C1 segment of cervical spinal cord (tissue), 14 donors: ENCODE results near the gene OR2AK2.

Experiments used
- DNase-seq, 14 donors: peaks; one replicate each; lab custom pipeline; 2025; lab: John Stamatoyannopoulos, UW

OR2AK2 gene

DNA sequence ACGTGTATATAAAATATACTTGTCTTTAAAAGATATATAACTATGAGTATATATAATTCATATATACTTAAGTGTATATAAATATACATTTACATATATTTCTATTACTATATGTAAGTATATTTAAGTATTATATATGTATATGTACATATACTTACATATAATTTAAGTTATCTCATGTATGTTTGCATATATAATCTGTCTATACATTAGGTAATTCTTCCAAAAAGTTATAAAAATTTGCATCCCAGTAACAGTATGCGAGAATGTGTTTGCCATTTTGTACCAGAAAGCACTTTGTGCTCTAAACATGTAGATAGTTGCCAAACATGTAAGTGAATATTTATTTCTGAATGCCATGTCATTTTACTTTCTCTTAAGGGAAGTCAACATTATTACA is at the start of gene OR2AK2:
Gene OR2AK2 (plus strand): TSS at position 301 of the 400 bp plus-strand sequence. CDS start 144 bp downstream, outside the sequence.
- DNase-seq, result no peak

GRCh38 chr1:247919952-247920351 is 45.1 kb upstream of the OR2AK2 start, which contains the start of gene OR2T8:
Gene OR2T8, plus strand, starts transcription at chr1:247920252. Its CDS starts 766 bp downstream, at chr1:247921018.
- DNase-seq, result no peak

- no peak for DNase-seq
These were observed 41.1 kb upstream of the OR2AK2 start for GRCh38 chr1:247923941-247924340.

DNA sequence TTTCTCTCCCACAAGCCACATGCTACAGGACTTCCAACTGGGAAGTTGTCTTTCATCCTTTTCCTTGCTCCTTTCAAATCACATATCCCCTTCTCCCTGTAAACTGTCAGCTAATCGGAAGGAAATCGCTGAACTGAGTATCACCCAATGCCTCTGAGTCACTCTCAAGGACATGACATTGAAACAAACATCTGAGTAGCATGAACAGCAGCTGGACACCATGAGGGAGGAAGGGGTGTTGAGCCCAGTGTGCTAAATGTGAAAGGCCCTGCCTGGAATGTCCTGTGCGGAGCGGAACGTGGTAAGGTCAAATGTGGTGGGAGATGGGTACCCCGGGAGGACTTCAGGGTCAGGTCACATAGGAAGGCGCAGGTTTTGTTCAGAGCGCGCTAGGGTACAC is 40.2 kb upstream of the OR2AK2 start, which contains the start of gene OR2AJ1:
Gene OR2AJ1 (plus strand): TSS at position 22 of the 400 bp plus-strand sequence. CDS start 8,880 bp downstream, outside the sequence.
- no peak for DNase-seq

DNA sequence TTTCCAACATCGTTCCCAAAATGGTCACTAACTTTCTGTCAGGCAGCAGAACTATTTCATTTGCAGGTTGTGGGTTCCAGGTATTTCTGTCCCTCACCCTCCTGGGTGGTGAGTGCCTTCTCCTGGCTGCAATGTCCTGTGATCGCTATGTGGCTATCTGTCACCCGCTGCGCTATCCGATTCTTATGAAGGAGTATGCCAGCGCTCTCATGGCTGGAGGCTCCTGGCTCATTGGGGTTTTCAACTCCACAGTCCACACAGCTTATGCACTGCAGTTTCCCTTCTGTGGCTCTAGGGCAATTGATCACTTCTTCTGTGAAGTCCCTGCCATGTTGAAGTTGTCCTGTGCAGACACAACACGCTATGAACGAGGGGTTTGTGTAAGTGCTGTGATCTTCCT is 31.0 kb upstream of the OR2AK2 start:
- DNase-seq, result no peak

DNA sequence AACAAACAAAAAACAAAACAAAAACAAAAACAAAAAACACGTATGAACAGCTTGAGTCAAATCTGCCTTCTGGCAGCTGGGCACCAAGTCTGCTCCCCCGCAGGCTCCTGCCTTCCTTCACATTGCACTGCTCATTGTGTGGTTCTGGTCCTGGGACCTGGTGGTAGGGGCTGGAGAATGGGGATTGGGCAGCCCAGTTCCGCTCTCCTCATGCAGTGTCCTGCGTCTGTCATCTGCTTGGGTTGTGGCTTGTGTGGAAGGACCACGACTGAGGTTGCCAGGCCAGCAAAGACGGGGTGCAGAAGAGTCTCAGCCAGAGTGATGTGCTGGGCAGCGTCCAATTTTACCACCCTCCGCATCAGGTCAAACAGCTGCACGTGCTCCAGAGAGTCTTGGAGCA is 29.3 kb upstream of the OR2AK2 start:
- no peak for DNase-seq

DNA sequence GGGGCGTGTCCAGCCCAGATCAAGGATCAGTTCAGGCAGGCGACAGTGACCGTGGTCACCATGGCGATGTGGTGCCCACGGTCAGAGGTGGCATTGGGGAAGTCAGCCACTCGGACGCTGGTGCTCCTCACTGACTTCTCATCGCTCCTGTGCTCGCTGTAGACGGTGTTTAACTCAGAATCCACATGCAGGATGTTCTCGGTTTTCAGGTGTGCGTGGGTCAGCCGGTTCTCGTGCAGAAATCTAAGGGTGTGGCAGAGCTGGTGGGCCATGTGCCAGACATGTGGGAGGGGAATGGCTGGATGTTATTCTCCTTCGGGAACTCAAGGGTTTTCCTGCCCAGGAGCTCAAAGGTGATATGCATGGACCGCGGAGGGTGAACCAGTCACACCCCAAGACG is 28.6 kb upstream of the OR2AK2 start:
- no peak for DNase-seq

GRCh38 chr1:247936965-247937734 is 27.9 kb upstream of the OR2AK2 start:
- DNase-seq, result peak in 11 of 14 donors; percentile 1 to 79 (median 59)

DNA sequence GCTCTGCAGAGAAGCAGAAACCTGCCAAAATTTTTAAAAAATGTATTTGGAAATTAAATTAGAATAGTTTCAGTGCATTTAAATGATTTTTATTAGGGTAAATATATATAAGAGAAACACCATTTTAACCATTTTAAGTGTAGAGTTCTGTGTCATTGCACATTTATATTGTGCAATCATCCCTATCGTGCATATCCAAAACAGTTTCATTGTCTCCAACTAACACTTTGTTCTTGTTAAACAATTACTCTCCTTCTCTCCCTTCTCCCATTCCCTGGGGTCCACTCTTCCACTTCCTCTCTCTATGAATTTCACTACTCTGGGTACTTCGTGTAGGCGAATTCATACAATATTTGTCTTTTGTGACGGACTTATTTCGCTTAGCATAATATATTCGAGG is 22.4 kb upstream of the OR2AK2 start:
- no peak for DNase-seq

GRCh38 chr1:247948558-247948957 is 16.5 kb upstream of the OR2AK2 start, which contains the start of gene OR2L8:
Gene OR2L8, plus strand, starts transcription at chr1:247948858. Its CDS starts 0 bp downstream, at chr1:247948858.
- DNase-seq, result no peak

DNA sequence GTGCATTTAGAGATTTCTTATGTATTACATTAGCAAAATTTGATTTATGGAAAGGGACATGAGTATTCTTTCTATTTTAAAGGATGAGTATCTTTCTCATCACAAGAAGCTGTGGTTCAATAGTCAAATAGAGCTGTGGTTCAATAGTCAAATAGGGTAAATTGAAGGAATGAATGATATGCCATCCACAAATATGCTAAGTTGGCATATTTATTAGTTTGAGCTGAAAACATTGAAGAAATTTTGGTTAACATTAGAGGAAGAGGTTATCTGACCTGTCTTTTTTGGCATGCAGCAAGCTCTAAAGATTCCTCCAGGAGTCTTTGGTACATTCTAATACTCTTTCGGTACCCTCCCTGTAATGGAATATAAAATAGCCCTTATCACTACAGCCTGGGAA is 11.6 kb upstream of the OR2AK2 start:
- no peak for DNase-seq

- no peak for DNase-seq
These were observed 3.2 kb upstream of the OR2AK2 start for GRCh38 chr1:247961791-247962190.

DNA sequence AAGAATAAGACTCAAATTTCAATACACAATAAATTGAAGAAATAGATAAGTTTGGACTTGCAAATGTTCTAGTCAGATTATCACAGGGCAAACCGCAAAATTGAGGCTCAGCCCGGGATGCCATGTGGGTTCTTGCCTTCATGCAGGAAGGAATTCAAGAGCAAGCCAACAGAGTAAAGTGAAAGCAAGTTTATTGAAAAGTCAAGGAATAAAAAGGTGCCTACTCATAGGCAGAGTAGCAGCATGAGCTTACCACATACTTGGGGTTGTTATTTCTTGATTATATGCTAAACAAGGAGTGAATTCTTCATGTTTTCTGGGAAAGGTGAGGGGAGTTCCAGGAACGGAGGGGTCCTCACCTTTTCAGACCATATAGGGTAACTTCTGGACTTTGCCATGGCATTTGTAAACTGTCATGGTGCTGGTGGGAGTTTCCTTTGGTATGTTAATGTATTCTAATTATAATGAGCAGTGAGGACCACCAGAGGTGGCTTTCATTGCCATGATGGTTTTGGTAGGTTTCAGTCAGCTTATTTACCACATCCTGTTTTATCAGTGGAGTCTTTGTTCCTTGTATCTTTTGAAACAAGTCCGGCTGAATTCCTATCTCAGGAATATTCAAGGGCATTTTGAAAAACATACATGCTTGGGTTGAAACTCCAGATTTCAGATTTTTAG is 2.0 kb upstream of the OR2AK2 start:
- no peak for DNase-seq

DNA sequence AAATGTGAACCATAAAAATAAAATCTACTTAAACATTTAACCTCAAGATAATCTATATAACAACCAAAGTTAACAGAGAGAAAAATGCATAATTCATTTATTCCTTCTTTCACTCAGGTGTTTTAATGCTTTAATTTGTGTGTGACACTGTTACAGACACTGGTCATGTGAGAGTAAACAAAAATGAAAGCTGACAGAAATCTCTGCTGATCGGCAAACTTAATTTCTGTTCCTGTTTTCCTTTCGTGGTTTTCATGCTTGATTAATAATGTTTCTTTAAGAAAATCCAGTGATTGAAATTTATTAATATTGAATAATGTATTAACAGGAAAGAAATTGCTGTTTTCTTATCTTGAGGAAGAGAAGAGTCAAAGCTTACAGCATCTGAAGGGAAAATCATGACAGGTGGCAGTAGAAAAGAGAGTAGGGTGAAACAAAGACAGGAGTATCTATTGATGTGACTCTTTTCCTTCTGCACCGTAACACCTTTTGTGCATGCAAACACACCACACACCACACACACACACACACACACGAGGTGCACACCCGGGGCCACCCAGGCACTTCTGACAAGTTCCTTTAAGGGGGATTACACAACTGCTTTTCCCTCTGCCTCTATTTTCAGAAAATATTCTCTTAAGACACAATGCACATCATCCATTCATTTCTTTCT is 1.6 kb downstream of the OR2AK2 start:
- DNase-seq, result no peak

DNA sequence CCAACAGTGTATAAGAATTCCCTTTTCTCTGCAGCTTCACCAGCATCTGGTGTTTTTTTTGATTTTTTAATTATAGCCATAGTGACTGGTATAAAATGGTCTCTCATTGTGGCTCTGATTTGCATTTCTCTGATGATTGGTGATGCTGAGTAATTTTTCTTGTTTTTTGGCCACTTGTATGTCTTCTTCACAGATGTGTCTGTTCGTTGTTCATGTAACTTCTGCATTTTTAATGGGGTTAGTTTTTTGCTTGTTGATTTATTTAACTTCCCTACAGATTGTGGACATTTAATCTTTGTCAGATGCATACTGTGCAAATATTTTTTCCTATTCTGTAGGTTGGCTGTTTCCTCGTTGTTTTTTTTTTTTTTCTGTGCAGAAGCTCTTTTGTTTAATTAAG is 28.0 kb downstream of the OR2AK2 start:
- DNase-seq, result no peak

DNA sequence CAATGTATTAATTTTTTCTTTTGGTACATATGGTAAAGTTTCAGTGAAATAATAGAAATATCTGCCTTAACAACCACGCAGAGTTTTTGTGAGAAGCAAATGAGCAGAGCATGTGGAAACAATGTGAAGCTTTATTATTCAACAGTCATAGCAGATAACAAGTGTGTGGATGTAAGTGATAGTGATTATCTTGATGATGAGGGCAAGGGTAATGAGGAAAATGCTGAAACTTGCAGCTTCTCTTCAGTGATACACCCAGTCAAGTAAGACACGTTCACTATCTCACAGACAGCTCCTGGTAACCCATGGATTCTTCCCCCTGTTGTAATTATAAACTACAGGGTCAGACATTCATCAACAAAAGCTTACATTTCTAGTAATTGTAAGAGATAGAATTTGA is 33.8 kb downstream of the OR2AK2 start:
- DNase-seq, result no peak

DNA sequence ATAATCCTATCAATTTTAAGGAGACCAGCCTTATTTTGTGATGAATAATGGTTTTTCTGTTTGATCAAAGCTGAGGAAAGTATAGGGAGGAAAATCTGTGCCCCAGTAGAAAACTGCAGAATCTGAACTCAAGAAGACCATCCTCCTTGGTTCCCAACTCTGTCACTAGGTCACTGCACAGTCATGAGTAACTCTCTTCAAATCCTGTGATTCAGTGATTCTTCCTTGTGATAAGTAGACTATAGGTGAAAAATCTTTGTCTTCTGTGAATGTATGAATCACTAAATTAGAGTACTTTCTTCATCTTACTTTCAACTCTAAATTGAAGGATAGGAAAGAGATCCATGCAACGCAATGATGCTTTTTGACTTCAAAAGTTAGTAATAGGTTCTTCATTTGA is 35.1 kb downstream of the OR2AK2 start:
- DNase-seq, result no peak

- DNase-seq, result no peak
These were observed 42.7 kb downstream of the OR2AK2 start for GRCh38 chr1:248007778-248008177.

GRCh38 chr1:248009681-248010080 is 44.6 kb downstream of the OR2AK2 start:
- no peak for DNase-seq

DNA sequence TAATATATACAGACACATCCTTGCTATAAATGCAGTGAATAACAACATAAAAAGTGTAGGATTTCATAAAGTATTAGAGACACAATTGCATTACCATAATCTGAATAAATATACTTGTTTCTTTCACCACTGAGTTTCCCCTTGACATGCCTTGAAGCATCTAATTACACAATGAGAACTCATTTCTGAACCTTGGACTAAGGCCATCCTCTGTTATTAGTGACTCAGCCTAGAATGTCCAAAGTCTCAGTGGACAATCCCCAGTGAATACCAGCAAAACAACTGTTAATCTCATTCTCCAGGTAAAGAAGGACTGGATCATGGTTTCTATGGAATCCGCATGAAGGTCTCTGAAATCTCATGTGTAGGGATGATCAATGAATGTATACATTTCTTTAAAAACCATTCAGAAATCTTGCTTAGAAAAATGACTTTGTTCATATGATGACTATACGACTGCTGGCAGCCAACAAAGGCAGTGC is 48.2 kb downstream of the OR2AK2 start, which contains the start of gene OR2L5:
Gene OR2L5 (plus strand): TSS at position 432 of the 482 bp plus-strand sequence. CDS start 8,288 bp downstream, outside the sequence.
- no peak for DNase-seq

DNA sequence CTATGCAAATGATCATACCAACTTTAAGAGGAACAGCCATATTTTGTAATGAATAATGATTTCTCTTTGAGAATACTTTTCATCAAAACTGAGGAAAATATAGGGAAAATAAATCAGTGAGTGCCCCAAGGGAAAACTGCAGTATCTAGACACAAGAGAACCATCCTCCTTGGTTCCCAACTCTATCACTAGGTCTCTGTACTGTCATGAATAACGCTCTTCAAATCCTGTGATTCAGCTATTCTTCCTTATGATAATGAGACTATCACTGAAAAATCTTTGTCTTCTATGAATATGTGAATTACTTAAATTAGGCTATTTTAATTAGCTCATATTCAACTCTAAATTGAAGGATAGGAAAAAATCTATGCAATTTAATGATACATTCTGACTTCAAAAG is 50.8 kb downstream of the OR2AK2 start:
- no peak for DNase-seq
